ENCODE data around the gene IQCK. TPM values are rescaled to one million over a fixed set of nuclear protein-coding genes. Genes with fewer than 3 reads are reported as not detected.

Gene IQCK
- total and polyA plus RNA-seq, 5 donors from 2014 or later = 0.23 to 1.8 (median 1.6) TPM

DNA sequence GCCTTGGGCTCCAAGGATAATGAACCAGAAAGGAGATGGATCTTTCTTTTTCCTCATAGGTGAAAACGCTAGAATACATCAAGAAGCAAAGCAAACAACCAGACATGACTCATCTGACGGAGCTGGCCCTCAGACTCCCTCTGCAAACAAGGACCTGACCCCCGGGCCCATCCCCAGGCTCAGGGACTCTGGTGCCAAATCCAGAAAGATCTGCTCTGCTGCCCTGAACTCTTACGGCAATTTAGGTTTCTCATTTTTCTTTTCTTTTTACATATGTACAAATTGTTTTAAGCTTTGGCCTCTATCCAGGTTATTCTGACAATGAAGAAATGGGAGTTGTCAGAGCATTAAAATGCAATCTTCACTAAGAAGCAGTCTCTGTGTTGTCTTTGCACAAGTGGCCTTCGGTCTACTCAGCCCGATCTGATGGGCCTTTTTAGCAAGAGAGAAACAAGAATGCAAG, 17.7 kb upstream of the IQCK start:
- Mint-ChIP-seq H3K27ac (peak overlapping the region; percentile 34 to 77 (median 48)), H3K4me3 (no peak overlapping the region), H3K27me3 (no peaks in the 10 kb centered on the region), H3K9me3 (peaks cover 0 to 2% (median 0%) of the 10 kb centered on the region in 7 donors), H3K36me3 (peaks cover 41% of the 10 kb centered on the region), H3K4me1 (peaks cover 8 to 35% (median 15%) of the 10 kb centered on the region in 4 donors)
- DNase-seq (no peak), ATAC-seq (ENCODE audit: low read depth in 2 of 2) (no peak)
- peaks cover 40% of the 10 kb centered on the region for H3K36me3 ChIP-seq (ENCODE audit: control insufficient read depth, insufficient read depth, low read length)
- H3K27ac ChIP-seq (ENCODE audit: insufficient read depth, low read length, poor library complexity, severe bottlenecking) = no peak overlapping the region
- H3K9me3 ChIP-seq (ENCODE audit: control insufficient read depth in 2 of 2, low read length in 2 of 2) = no peaks in the 10 kb centered on the region
- H3K4me1 ChIP-seq (ENCODE audit: control insufficient read depth, insufficient read depth, low read length, poor library complexity, severe bottlenecking) = peaks cover 26% of the 10 kb centered on the region
- no peaks in the 10 kb centered on the region for H3K27me3 ChIP-seq (ENCODE audit: control insufficient read depth, insufficient read depth, low read length)
- H3K4me3 ChIP-seq (ENCODE audit: low read depth, low read length) = no peak overlapping the region

- no peaks in the 10 kb centered on the region for H3K27me3 Mint-ChIP-seq
- DNase-seq = no peak
- Histone ChIP-seq H3K36me3 (ENCODE audit: control insufficient read depth, insufficient read depth, low read length) (peaks cover 45% of the 10 kb centered on the region), H3K27me3 (ENCODE audit: control insufficient read depth, insufficient read depth, low read length) (no peaks in the 10 kb centered on the region), H3K9me3 (ENCODE audit: control insufficient read depth in 2 of 2, low read length in 2 of 2) (no peaks in the 10 kb centered on the region), H3K27ac (ENCODE audit: insufficient read depth, low read length, poor library complexity, severe bottlenecking) (no peak overlapping the region), H3K4me1 (ENCODE audit: control insufficient read depth, insufficient read depth, low read length, poor library complexity, severe bottlenecking) (peaks cover 19% of the 10 kb centered on the region), H3K4me3 (ENCODE audit: low read depth, low read length) (no peak overlapping the region)
- ATAC-seq (ENCODE audit: low read depth in 2 of 2) = no peak
- H3K36me3 Mint-ChIP-seq = peaks cover 45% of the 10 kb centered on the region
- H3K9me3 Mint-ChIP-seq = peaks cover 0 to 2% (median 0%) of the 10 kb centered on the region in 7 donors
- H3K4me3 Mint-ChIP-seq = no peak overlapping the region
- H3K4me1 Mint-ChIP-seq = peaks cover 8 to 30% (median 15%) of the 10 kb centered on the region in 4 donors
- H3K27ac Mint-ChIP-seq = peak overlapping the region in 2 of 3 donors; percentile 34 to 48
These were observed 17.0 kb upstream of the IQCK start for GRCh38 chr16:19701091-19701490.

DNA sequence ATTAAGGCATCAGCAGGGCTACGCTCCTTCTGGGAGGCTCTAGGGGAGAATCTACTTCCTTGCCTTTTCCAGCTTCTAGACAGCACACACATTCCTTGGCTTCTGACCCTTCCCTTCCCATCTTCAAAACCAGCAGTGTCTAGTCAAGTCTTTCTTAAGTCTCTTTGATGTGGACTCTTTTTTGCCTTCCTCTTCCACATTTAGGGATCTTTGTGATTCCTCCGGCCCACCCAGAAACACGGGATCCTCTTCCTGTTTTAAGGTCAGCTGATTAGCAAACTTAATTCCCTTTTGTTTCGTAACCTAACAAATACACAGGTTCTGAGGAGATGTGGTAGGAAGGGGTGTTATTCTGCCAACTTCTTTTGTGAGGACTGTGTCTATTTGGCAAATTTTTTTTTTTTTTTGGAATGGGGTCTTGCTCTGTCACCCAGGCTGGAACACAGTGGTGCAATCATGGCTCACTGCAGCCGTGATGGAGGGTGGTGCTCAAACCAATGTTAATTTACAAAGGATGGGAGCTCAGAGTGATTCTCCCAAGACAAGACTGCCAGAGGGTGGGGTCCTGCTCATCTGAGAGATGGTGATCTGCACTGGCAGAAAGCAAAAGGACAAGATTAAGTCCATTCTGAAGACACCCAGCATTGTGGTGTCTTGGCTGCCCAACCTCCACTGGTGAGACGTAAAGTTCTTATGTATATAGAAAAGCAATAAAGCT, 14.7 kb upstream of the IQCK start:
- peaks cover 0 to 2% (median 0%) of the 10 kb centered on the region in 7 donors for H3K9me3 Mint-ChIP-seq
- DNase-seq = no peak
- peak overlapping the region in 2 of 3 donors; percentile 78 to 86 for H3K27ac Mint-ChIP-seq
- peaks cover 43% of the 10 kb centered on the region for H3K36me3 Mint-ChIP-seq
- peaks cover 2 to 8% (median 4%) of the 10 kb centered on the region in 4 donors for H3K4me1 Mint-ChIP-seq
- H3K27me3 ChIP-seq (ENCODE audit: control insufficient read depth, insufficient read depth, low read length) = no peaks in the 10 kb centered on the region
- H3K36me3 ChIP-seq (ENCODE audit: control insufficient read depth, insufficient read depth, low read length) = peaks cover 48% of the 10 kb centered on the region
- H3K27ac ChIP-seq (ENCODE audit: insufficient read depth, low read length, poor library complexity, severe bottlenecking) = no peak overlapping the region
- no peak for ATAC-seq (ENCODE audit: low read depth in 2 of 2)
- H3K9me3 ChIP-seq (ENCODE audit: control insufficient read depth in 2 of 2, low read length in 2 of 2) = no peaks in the 10 kb centered on the region
- no peaks in the 10 kb centered on the region for H3K4me1 ChIP-seq (ENCODE audit: control insufficient read depth, insufficient read depth, low read length, poor library complexity, severe bottlenecking)
- no peak overlapping the region for H3K4me3 ChIP-seq (ENCODE audit: low read depth, low read length)
- H3K4me3 Mint-ChIP-seq = no peak overlapping the region
- H3K27me3 Mint-ChIP-seq = no peaks in the 10 kb centered on the region

- Mint-ChIP-seq H3K27ac (peak overlapping the region in 1 of 3 donors; percentile 44), H3K27me3 (no peaks in the 10 kb centered on the region), H3K4me1 (peaks cover 0 to 6% (median 4%) of the 10 kb centered on the region in 4 donors), H3K9me3 (peaks cover 0 to under 1% (median 0%) of the 10 kb centered on the region in 7 donors), H3K4me3 (no peak overlapping the region), H3K36me3 (peaks cover 41% of the 10 kb centered on the region)
- ATAC-seq (ENCODE audit: low read depth in 2 of 2) = no peak
- Histone ChIP-seq H3K9me3 (ENCODE audit: control insufficient read depth in 2 of 2, low read length in 2 of 2) (no peaks in the 10 kb centered on the region), H3K4me1 (ENCODE audit: control insufficient read depth, insufficient read depth, low read length, poor library complexity, severe bottlenecking) (no peaks in the 10 kb centered on the region), H3K27ac (ENCODE audit: insufficient read depth, low read length, poor library complexity, severe bottlenecking) (no peak overlapping the region), H3K36me3 (ENCODE audit: control insufficient read depth, insufficient read depth, low read length) (peaks cover 44% of the 10 kb centered on the region), H3K27me3 (ENCODE audit: control insufficient read depth, insufficient read depth, low read length) (no peaks in the 10 kb centered on the region), H3K4me3 (ENCODE audit: low read depth, low read length) (no peak overlapping the region)
- no peak for DNase-seq
These were observed 13.5 kb upstream of the IQCK start for GRCh38 chr16:19704321-19705145.

- Mint-ChIP-seq H3K36me3 (peaks cover 43% of the 10 kb centered on the region), H3K27me3 (no peaks in the 10 kb centered on the region), H3K4me1 (peaks cover 0 to 9% (median 5%) of the 10 kb centered on the region in 4 donors), H3K27ac (peak overlapping the region in 1 of 3 donors; percentile 44), H3K9me3 (no peaks in the 10 kb centered on the region), H3K4me3 (no peak overlapping the region)
- Histone ChIP-seq H3K4me3 (ENCODE audit: low read depth, low read length) (no peak overlapping the region), H3K4me1 (ENCODE audit: control insufficient read depth, insufficient read depth, low read length, poor library complexity, severe bottlenecking) (no peaks in the 10 kb centered on the region), H3K36me3 (ENCODE audit: control insufficient read depth, insufficient read depth, low read length) (peaks cover 48% of the 10 kb centered on the region), H3K9me3 (ENCODE audit: control insufficient read depth in 2 of 2, low read length in 2 of 2) (no peaks in the 10 kb centered on the region), H3K27ac (ENCODE audit: insufficient read depth, low read length, poor library complexity, severe bottlenecking) (no peak overlapping the region), H3K27me3 (ENCODE audit: control insufficient read depth, insufficient read depth, low read length) (no peaks in the 10 kb centered on the region)
- DNase-seq = no peak
- ATAC-seq (ENCODE audit: low read depth in 2 of 2) = no peak
These were observed 12.9 kb upstream of the IQCK start for GRCh38 chr16:19705146-19705501.

DNA sequence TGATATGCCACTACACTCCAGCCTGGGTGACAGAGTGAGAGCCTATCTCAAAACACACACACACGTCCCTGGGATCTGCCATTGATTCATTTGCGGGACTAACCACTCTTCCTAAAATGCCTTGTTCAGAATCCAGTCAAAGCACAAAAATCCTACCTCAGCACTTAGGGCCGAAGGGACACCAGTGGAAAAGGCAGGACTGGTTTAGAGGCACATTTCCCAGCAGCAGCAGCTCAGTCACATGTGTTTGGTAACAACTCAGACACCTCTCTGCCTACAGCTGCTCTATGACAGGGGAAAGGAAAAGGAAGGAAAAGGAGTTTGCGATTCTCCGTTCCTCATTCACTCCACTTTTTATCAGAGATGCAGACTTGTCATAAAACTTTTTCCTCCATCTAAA, 12.2 kb upstream of the IQCK start:
- no peaks in the 10 kb centered on the region for H3K9me3 ChIP-seq (ENCODE audit: control insufficient read depth in 2 of 2, low read length in 2 of 2)
- H3K27ac ChIP-seq (ENCODE audit: insufficient read depth, low read length, poor library complexity, severe bottlenecking) = no peak overlapping the region
- Mint-ChIP-seq H3K4me3 (no peak overlapping the region), H3K36me3 (peaks cover 41% of the 10 kb centered on the region), H3K4me1 (peaks cover 0 to 9% (median 4%) of the 10 kb centered on the region in 4 donors), H3K27ac (peak overlapping the region in 1 of 3 donors; percentile 6), H3K27me3 (no peaks in the 10 kb centered on the region), H3K9me3 (no peaks in the 10 kb centered on the region)
- ATAC-seq (ENCODE audit: low read depth in 2 of 2) (no peak), DNase-seq (no peak)
- peaks cover 48% of the 10 kb centered on the region for H3K36me3 ChIP-seq (ENCODE audit: control insufficient read depth, insufficient read depth, low read length)
- H3K27me3 ChIP-seq (ENCODE audit: control insufficient read depth, insufficient read depth, low read length) = no peaks in the 10 kb centered on the region
- H3K4me1 ChIP-seq (ENCODE audit: control insufficient read depth, insufficient read depth, low read length, poor library complexity, severe bottlenecking) = no peaks in the 10 kb centered on the region
- H3K4me3 ChIP-seq (ENCODE audit: low read depth, low read length) = no peak overlapping the region

DNA sequence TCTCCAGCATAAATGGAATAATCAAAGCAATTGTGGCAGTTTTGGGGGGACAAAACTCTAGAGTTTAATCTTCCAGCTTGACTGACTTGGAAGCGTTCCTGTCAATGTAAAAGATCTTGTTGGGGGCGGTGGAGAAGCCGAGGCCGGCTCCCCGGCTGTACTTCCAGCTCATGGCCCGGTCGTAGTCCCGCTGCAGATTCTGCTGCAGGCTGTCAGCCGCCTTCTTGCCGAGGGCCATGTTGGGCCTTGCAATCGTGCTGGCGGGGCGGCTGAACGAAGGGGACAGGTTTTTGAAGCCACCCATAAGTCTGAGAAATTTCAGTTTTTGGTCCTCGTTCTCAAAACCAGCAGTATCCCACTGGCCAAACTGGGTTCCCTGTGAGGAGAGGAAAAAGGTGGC, 11.2 kb upstream of the IQCK start:
- H3K9me3 Mint-ChIP-seq = no peaks in the 10 kb centered on the region
- DNase-seq (no peak), ATAC-seq (ENCODE audit: low read depth in 2 of 2) (no peak)
- H3K27me3 Mint-ChIP-seq = no peaks in the 10 kb centered on the region
- H3K27me3 ChIP-seq (ENCODE audit: control insufficient read depth, insufficient read depth, low read length) = no peaks in the 10 kb centered on the region
- H3K27ac Mint-ChIP-seq = peak overlapping the region in 1 of 3 donors; percentile 38
- H3K36me3 Mint-ChIP-seq = peaks cover 39% of the 10 kb centered on the region
- H3K4me1 ChIP-seq (ENCODE audit: control insufficient read depth, insufficient read depth, low read length, poor library complexity, severe bottlenecking) = no peaks in the 10 kb centered on the region
- H3K36me3 ChIP-seq (ENCODE audit: control insufficient read depth, insufficient read depth, low read length) = peaks cover 46% of the 10 kb centered on the region
- no peak overlapping the region for H3K27ac ChIP-seq (ENCODE audit: insufficient read depth, low read length, poor library complexity, severe bottlenecking)
- H3K4me3 ChIP-seq (ENCODE audit: low read depth, low read length) = no peak overlapping the region
- H3K4me3 Mint-ChIP-seq = no peak overlapping the region
- peaks cover 0 to 9% (median 8%) of the 10 kb centered on the region in 4 donors for H3K4me1 Mint-ChIP-seq
- H3K9me3 ChIP-seq (ENCODE audit: control insufficient read depth in 2 of 2, low read length in 2 of 2) = no peaks in the 10 kb centered on the region
